SK-N-SH (cell line): ENCODE data around the gene ZNF564.

ENCODE experiments used
- CTCF ChIP-seq: fragments of 200-600 bp; sonication (generic); IDR thresholded peaks from 2 replicates; pipeline ENCODE4 v1.6.1; 2017; ENCODE audit warnings: antibody characterized with exemption, mild to moderate bottlenecking, moderate library complexity
- EP300 ChIP-seq, 2 experiments: IDR thresholded peaks; 2 replicates each; pipeline versions ENCODE4 v1.4.0 to v1.6.1; 2012; ENCODE audit warnings: borderline replicate concordance in 1 of 2, low read depth in 1 of 2, low read length in 1 of 2
- FOXJ3 ChIP-seq: sonication (generic); formaldehyde crosslinking; IDR thresholded peaks from 2 replicates; pipeline ENCODE4 v1.5.1; 2020; ENCODE audit warnings: mild to moderate bottlenecking, missing genetic modification reagents
- MAX ChIP-seq: IDR thresholded peaks from 2 replicates; pipeline ENCODE4 v1.4.0; 2012; ENCODE audit warnings: low read depth
- NRF1 ChIP-seq: IDR thresholded peaks from 2 replicates; pipeline ENCODE4 v1.6.1; 2012; ENCODE audit warnings: low read depth, mild to moderate bottlenecking, low read length
- POLR2AphosphoS5 ChIP-seq: IDR thresholded peaks from 2 replicates; pipeline ENCODE4 v1.6.1; 2012; ENCODE audit warnings: low read depth, low read length
- RAD21 ChIP-seq: IDR thresholded peaks from 2 replicates; pipeline ENCODE4 v1.6.1; 2012; ENCODE audit warnings: mild to moderate bottlenecking, low read length
- REST ChIP-seq: IDR thresholded peaks from 2 replicates; pipeline ENCODE4 v1.6.1; 2012; ENCODE audit warnings: mild to moderate bottlenecking, low read depth, low read length, moderate library complexity
- SMC3 ChIP-seq: IDR thresholded peaks from 2 replicates; pipeline ENCODE4 v1.6.1; 2012; ENCODE audit warnings: low read depth, low read length, improper control_type of control experiment
- TAF1 ChIP-seq: IDR thresholded peaks from 2 replicates; pipeline ENCODE4 v1.6.1; 2012; ENCODE audit warnings: low read depth, mild to moderate bottlenecking, low read length, moderate library complexity, borderline replicate concordance
- TCF12 ChIP-seq: IDR thresholded peaks from 2 replicates; pipeline ENCODE4 v1.4.0; 2012

- TF ChIP-seq CTCF (no peak), RAD21 (no peak), NRF1 (no peak), SMC3 (no peak), EP300 (IDR thresholded peaks at IDR 0.05; ENCODE audit: borderline replicate concordance in 1 of 2, low read depth in 1 of 2, low read length in 1 of 2) (no peak), POLR2AphosphoS5 (no peak; the same call in 1 of the 2 replicates), REST (no peak), TAF1 (no peak), TCF12 (no peak), MAX (no peak), FOXJ3 (CRISPR knock-in tag) (no peak)
Measured at GRCh38 chr19:12485052-12485416, 66.2 kb downstream of the ZNF564 start.
